Astrocyte of the spinal cord (primary cell): ENCODE data around the gene SMARCA2.

ENCODE experiments used
- DNase-seq: peaks from one replicate; pipeline ENCODE4 v3.0.0; 2011; ENCODE audit warnings: low read depth, low spot score
- H3K4me3 ChIP-seq: 2 replicates; pipeline ENCODE4 v1.5.1; 2011; ENCODE audit warnings: low read depth, mild to moderate bottlenecking, low read length, moderate library complexity
- CTCF ChIP-seq: IDR thresholded peaks from 2 replicates; pipeline ENCODE4 v1.5.1; 2012; ENCODE audit warnings: low read depth, mild to moderate bottlenecking, low read length, inconsistent platforms
- in situ Hi-C: cut with HindIII; loops from 2 replicates; pipeline ENCODE4 v1.10.0; 2017; ENCODE audit warnings: low sequenced_read_pairs

The SMARCA2 gene

GRCh38 chr9:2191609-2191972 is 176.4 kb downstream of the SMARCA2 start:
- DNase-seq = no peak
- H3K4me3 ChIP-seq = no peak overlapping the region
- TF ChIP-seq CTCF = no peak
- in situ Hi-C loops = no loop called here

- H3K4me3 ChIP-seq = no peak overlapping the region
- in situ Hi-C loops = no loop called here
- no peak for DNase-seq
- TF ChIP-seq CTCF = no peak
Observed at GRCh38 chr9:2192356-2192979, 177.3 kb downstream of the SMARCA2 start.

DNA sequence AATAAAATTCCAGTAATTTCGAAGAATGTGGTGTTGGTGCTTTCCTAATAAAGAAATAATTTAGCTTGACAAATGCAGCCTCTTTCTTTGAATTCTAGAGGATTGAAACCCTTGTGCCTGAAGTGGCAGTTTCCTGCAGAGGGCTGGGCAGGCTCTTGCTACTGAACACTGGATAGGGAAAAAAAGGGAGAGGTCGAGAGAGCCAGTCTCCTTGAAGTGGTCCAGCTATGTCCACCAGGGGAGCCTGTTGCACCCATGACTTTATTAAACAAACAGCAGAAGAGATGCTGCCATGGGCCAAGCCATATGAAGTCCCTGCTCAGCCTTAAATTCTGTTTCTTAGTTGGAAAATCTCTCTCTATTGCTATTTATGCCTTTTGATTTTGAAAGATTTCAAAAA is 178.4 kb downstream of the SMARCA2 start:
- no peak for DNase-seq
- no peak for TF ChIP-seq CTCF
- no peak overlapping the region for H3K4me3 ChIP-seq
- in situ Hi-C loops = no loop called here

- no peak overlapping the region for H3K4me3 ChIP-seq
- TF ChIP-seq CTCF = no peak
- in situ Hi-C loops = no loop called here
- DNase-seq = no peak
Observed at GRCh38 chr9:2195211-2195610, 180.1 kb downstream of the SMARCA2 start.

DNA sequence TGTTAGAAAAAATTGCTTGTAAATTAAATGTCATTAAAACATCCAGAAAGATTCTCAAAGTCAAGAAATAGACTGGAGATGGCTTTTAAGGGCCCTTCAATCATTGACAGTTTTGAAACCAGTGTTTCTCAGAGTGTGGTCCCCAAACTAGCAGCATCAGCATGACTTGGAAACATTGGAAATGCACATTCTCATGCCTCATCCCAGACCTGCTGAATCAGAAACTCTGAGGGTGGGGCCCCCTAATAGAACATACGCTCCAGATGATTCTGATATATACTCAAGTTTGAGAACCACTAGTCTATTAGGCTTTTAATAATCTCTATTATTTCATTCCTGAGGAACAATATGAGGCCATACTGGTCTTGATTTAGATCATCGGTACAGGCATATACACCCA is 181.6 kb downstream of the SMARCA2 start:
- in situ Hi-C loops = no loop called here
- no peak for DNase-seq
- no peak for TF ChIP-seq CTCF
- H3K4me3 ChIP-seq = no peak overlapping the region

DNA sequence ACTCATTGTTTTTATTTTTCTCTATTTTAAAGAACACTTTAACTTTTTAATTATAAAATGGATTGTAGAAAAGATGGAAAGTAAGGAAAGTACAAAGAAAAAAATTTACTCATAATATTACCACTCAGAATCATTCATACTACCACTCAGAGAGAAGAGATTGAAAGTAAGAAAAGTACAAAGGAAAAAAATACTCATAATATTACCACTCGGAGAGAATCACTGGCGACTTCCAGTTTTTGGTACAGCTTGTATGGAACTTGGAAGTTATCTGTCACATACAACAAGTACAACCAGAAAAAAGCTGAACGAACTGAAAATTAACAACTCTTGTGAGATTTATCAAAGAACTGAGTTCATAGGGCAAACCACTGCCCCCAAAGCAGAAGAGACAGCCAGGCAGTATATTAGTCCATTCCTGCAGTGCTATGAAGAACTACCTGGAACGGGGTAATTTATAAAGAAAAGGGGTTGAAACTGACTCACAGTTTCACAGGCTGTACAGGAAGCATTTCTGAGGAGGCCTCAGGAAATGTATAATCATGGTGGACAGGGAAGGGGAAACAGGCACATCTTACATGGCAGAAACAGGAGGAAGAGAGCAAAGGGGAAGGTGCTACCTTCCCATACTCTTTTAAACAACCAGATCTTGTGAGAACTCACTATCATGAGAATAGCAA is 183.9 kb downstream of the SMARCA2 start:
- in situ Hi-C loops = no loop called here
- TF ChIP-seq CTCF = no peak
- DNase-seq = no peak
- H3K4me3 ChIP-seq = no peak overlapping the region
